RWPE2 (cell line): ENCODE measurements around the gene LTBP2.

ENCODE experiments used
- ATAC-seq: fragments of 200-7000 bp; cut with Tn5 transposase; 3 replicates; pipeline ENCODE4 v1.9.1; 2021; ENCODE audit warnings: low read depth
- DNase-seq: peaks from one replicate; pipeline ENCODE4 v3.0.0-alpha.2; 2020; ENCODE audit warnings: low spot score
- H3K27ac ChIP-seq: fragments of 450-650 bp; 2 replicates; pipeline ENCODE4 v1.5.1; 2017; ENCODE audit warnings: mild to moderate bottlenecking; ENCODE audit not compliant: poor library complexity, severe bottlenecking
- H3K27me3 ChIP-seq: fragments of 250-450 bp; sonication (Bioruptor Pico); 2 replicates; pipeline ENCODE4 v1.5.1; 2021; ENCODE audit warnings: mild to moderate bottlenecking, moderate library complexity; ENCODE audit not compliant: insufficient read depth, poor library complexity, severe bottlenecking
- H3K36me3 ChIP-seq: fragments of 250-450 bp; sonication (Bioruptor Pico); 2 replicates; pipeline ENCODE4 v1.5.1; 2020; ENCODE audit warnings: low read depth, mild to moderate bottlenecking, moderate library complexity
- H3K4me1 ChIP-seq: fragments of 250-450 bp; sonication (Bioruptor Pico); 2 replicates; pipeline ENCODE4 v1.5.1; 2021; ENCODE audit warnings: mild to moderate bottlenecking, moderate library complexity; ENCODE audit not compliant: insufficient read depth, poor library complexity, severe bottlenecking
- H3K4me3 ChIP-seq: fragments of 250-450 bp; sonication (Bioruptor Pico); 2 replicates; pipeline ENCODE4 v1.5.1; 2021; ENCODE audit warnings: mild to moderate bottlenecking, moderate library complexity; ENCODE audit not compliant: severe bottlenecking
- H3K9me3 ChIP-seq: fragments of 250-450 bp; sonication (Bioruptor Pico); 2 replicates; pipeline ENCODE4 v1.5.1; 2021; ENCODE audit warnings: mild to moderate bottlenecking, moderate library complexity; ENCODE audit not compliant: severe bottlenecking
- TF ChIP-seq, protein P1 (sequence below): fragments of 450-650 bp; IDR thresholded peaks from one replicate; pipeline ENCODE4 v1.5.1; 2017; ENCODE audit warnings: mild to moderate bottlenecking, moderate library complexity; ENCODE audit not compliant: poor library complexity, severe bottlenecking

Gene LTBP2

DNA sequence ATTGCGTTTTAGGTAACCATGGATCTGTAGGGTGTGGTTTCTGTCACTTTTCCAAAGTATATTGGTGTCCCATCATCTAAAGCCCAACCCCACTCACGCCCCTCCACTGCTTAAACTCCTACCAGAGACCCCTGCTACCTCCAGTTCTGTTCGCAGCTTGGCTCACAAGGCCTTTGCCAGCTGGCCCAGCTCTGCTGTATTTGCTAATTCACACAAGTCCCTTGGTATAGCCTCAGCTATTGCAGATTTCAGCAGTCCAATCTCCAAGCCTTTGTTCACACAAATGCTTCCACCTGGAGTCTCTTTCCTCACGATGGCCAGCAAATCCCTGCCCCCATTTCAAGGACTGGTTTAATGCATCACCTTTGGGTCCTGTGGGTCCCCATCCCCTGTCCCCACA lies 94.3 kb downstream of the LTBP2 start:
- no peak for ATAC-seq
- Histone ChIP-seq H3K4me3 (no peak overlapping the region), H3K4me1 (no peaks in the 10 kb centered on the region), H3K9me3 (no peaks in the 10 kb centered on the region), H3K27ac (no peak overlapping the region), H3K36me3 (peaks cover 93% of the 10 kb centered on the region), H3K27me3 (no peaks in the 10 kb centered on the region)
- TF ChIP-seq, protein P1, sequence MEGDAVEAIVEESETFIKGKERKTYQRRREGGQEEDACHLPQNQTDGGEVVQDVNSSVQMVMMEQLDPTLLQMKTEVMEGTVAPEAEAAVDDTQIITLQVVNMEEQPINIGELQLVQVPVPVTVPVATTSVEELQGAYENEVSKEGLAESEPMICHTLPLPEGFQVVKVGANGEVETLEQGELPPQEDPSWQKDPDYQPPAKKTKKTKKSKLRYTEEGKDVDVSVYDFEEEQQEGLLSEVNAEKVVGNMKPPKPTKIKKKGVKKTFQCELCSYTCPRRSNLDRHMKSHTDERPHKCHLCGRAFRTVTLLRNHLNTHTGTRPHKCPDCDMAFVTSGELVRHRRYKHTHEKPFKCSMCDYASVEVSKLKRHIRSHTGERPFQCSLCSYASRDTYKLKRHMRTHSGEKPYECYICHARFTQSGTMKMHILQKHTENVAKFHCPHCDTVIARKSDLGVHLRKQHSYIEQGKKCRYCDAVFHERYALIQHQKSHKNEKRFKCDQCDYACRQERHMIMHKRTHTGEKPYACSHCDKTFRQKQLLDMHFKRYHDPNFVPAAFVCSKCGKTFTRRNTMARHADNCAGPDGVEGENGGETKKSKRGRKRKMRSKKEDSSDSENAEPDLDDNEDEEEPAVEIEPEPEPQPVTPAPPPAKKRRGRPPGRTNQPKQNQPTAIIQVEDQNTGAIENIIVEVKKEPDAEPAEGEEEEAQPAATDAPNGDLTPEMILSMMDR = no peak
- no peak for DNase-seq

DNA sequence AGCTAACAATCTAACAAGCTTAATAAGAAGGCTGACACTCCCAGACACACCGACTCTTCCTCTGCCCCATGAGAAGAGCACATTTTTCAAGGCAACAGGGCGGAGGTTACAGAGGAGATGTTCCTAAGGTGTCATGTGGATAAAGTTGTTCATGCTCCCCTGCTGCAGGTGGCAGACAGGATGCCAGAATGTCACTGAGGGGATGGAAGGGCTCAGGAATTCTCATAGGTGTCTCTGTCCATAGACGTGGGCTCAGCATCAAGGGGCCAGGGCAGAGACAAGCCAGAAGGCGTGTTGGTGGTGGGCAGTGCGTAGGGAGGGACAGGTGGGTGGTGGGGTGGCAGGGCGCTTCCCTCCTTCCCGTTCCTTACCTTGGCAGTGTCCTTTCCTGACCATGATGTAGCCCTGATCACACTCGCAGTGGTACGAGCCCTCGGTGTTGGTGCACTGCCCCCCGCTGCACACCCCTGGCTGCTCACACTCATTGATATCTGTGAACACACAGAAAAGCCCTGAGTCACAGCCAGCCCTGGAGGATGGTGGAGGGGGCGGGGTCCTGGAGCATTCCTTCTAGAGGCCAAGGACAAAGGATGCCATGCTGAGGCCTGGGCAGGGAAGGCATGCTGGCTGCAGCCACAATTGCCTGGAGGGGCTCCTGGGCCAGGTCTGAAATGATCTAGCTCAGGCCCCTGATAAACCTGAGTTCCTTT lies 95.4 kb downstream of the LTBP2 start:
- Histone ChIP-seq H3K4me1 (no peaks in the 10 kb centered on the region), H3K4me3 (no peak overlapping the region), H3K27ac (no peak overlapping the region), H3K36me3 (peaks cover 93% of the 10 kb centered on the region), H3K27me3 (no peaks in the 10 kb centered on the region), H3K9me3 (no peaks in the 10 kb centered on the region)
- no peak for DNase-seq
- TF ChIP-seq, protein P1 = no peak
- ATAC-seq = peak; percentile 42; the same call in 2 of the 3 replicates

DNA sequence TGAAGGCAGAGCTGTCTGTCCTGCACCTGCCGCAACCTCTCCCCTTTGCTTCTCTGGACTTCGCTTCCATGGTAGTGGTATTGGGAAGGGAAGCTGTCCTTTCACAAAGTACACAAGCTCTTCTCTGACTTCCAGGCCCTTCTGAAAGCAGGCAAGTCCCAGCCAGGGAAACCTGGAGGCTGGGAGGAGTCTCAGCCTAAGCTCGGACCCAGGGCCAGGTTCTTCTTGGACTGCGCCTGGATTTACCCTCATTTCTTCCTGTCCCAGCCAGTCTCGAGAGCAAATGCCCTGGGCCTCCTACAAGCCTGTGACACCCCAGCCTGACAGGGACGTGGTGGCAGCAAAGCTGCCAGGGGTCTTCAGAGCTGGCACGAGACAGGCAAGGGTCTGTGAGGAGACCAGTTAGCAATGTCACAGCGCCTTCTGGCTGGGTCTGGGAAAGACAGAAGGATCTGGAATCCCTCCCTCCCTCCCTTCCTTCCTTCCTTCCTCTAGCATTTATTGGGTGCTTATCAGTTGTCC lies 96.1 kb downstream of the LTBP2 start:
- no peaks in the 10 kb centered on the region for H3K27me3 ChIP-seq
- DNase-seq = no peak

DNA sequence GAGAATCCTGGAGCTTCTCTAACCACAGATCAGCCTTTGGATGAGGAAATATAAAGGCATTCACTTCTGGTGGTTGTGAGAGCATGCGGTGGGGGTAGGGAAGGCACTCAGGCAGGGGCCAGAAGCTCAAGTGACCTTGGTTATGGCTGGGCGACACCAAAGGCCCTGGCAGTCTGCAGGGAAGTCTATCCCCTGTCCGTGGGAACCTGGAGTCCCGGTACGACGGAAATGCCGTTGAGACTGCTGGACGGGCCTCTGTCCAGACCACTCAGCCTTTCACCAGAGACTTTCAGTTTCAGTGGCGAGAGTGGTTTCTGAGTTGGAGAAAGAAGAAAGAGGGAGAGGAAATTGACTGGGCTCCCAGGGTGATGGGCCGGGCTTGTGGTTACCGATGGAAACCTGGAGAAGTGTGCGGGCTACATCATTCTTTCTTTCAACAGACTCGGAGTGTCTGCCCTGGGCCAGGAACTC lies 97.5 kb downstream of the LTBP2 start:
- H3K27ac ChIP-seq = no peak overlapping the region
- no peaks in the 10 kb centered on the region for H3K27me3 ChIP-seq
- H3K36me3 ChIP-seq = peaks cover 93% of the 10 kb centered on the region
- no peaks in the 10 kb centered on the region for H3K9me3 ChIP-seq
- ATAC-seq = no peak
- TF ChIP-seq, protein P1 = no peak
- DNase-seq = no peak
- no peak overlapping the region for H3K4me3 ChIP-seq
- H3K4me1 ChIP-seq = peaks cover 3% of the 10 kb centered on the region

More for the DNA sequence above, 96.1 kb downstream of the LTBP2 start:
- peaks cover 93% of the 10 kb centered on the region for H3K36me3 ChIP-seq
- no peak overlapping the region for H3K27ac ChIP-seq
- peaks cover 3% of the 10 kb centered on the region for H3K4me1 ChIP-seq
- no peaks in the 10 kb centered on the region for H3K9me3 ChIP-seq
- no peak for ATAC-seq
- H3K4me3 ChIP-seq = no peak overlapping the region
- TF ChIP-seq, protein P1 = no peak
